DMS79 treated with DMSO at 0.1 percent for 48 hours (cell line): Measurements from ENCODE around the gene ENPP6.

Experiments
- DNase-seq: peaks from one replicate; lab custom pipeline; 2025; lab: John Stamatoyannopoulos, UW

The ENPP6 gene

DNA sequence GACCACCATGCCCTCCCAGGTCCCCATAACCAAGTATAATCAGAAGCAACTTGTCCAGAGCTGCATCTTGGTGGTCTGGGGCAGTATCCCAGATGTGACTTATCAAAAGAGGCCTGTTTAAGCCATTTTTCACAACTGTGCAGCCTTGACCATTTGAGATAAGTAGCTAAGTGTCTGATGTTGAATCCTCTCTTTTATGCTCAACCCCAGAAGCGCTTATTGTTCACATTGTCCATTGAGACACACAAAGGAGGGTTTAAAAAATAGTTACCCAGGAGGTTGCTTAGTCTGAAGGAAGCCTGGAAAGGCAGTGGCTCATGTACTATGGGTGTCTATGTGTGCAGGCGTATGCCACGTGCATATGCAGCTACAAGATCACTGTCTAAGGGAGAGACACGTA is 27.0 kb downstream of the ENPP6 start:
- no peak for DNase-seq

DNA sequence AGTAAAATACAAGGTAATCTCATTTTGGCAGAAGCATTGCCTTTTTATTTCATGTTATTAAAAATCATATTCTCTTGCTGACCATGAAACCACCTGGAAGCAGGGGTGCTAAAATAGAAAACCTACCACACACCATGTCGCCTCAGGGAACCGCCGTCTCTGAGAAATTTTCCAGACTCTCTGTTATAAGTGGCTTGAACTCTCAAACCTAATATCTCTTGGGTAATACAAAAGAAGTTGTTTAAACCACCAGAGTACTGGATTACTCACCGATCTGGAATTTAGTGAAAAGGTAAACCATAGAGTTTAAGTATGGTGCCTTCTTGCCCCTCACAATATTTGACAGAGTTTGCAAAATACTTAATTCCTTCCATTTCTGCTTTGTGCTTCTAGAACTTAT is 27.7 kb downstream of the ENPP6 start:
- no peak for DNase-seq

DNA sequence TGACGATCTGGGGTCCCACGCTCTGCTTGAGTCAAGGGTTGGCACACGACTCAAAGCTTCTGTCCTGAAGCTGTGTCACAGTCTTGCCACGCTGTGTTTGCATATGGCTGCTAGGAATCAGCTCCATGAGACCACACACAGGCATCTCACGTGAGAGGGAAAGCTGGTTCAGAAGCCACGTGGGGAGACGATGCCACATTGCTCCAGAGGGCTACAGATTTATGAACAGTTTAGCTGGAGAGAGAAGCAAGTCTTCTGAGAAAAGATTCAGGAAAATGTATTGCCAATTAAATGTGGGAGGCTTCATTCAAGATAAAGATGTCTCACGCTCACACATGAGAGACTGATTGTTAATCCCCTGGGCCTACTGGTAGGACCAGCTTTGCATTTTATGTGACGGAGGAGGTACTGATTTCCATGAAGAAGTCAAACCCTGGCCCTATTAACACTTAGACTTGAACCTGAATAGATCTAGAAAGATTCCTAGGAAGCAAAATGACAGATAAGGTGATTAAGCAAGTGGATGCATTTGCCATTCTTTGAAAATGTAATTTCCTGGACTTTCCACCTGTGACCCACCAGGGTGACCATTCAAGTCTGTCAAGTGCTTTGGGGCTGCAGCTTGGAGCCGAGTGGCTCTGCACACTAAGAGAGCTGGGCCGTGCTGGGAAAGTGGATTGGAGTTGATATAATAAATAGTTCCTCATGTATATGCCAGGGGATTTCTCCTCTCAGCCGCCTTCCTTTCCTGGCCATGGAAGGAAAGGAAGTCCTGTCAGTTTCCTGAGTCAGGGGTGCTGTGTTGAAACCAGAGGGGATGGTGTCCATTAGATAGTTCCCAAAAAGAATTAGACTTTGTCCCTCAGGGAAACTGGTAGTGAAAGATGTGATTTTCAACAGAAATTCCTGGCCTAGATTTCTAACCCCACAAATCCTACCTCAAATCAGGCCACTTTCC is 29.0 kb downstream of the ENPP6 start:
- DNase-seq = no peak

DNA sequence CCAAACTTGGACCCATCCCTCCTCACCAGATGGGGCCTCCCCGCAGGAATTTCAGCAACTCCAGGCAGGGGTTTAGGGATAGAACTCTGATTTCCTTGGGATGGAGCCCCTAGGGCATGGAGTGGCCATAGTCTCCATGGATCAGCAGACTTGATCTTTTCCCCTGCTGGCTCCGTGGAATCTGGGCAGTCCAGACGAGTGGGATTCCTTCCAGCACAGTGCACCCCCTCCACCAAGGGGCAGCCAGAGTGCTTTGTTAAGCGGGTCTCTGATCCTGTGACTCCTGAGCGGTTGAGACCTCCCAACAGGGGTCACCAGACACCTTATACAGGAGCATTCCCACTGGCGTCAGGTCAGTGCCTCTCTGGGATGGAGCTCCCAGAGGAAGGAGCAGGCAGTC is 40.4 kb downstream of the ENPP6 start:
- no peak for DNase-seq

- DNase-seq = no peak
Measured at GRCh38 chr4:184174571-184175488, 42.8 kb downstream of the ENPP6 start.

GRCh38 chr4:184171011-184171410 is 46.7 kb downstream of the ENPP6 start:
- no peak for DNase-seq

- no peak for DNase-seq
Measured at GRCh38 chr4:184169225-184169867, 48.3 kb downstream of the ENPP6 start.

DNA sequence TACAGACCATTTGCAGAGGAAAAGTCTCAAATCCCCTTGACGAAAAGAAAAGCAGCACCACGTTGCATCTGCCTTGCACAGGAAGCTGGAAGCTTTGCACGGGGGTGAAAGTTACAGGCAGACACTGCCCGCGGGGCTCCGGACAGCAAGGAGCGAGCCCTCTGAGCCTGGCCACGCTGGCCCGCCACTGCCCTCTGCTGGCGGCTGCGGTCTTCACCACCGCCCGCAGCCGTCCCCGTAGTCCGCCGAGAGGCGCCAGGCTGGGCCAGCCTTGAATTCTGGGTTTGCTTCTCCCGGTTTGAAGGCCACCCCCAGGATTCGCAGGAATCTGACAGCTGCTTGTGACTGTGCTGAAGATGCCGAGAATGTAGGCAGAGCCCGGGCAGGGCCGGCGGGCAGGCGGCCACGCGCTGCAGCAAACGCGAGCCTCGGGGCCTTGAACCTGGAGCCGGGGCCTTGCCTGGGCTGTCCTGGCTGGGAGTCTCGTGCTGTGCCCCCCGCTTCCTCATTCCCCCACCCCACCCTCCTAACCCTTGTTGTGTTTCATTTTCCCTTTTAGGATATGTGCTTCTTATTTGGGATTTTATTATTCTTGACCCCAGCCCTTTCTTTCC is 49.2 kb downstream of the ENPP6 start:
- peak; percentile 3 for DNase-seq

DNA sequence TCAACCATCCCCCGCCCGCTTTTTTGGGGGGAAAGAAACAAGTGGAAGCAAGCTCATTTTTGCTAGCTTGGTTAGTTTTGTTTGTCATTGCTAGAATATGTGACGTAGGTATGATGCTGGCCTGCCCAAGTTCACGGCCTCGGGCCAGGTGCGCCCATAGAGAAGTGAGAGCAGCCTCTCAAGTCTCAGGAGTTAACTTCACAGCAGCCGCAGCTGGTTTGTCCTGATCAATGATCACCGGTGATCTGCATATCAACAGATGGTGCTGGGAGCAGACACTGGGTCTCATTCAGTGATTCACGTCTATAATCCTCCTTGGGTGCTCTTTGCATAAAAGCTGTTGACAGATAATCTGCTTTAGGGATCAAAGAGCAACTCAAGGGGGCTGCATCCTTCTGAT is 50.1 kb downstream of the ENPP6 start:
- no peak for DNase-seq

DNA sequence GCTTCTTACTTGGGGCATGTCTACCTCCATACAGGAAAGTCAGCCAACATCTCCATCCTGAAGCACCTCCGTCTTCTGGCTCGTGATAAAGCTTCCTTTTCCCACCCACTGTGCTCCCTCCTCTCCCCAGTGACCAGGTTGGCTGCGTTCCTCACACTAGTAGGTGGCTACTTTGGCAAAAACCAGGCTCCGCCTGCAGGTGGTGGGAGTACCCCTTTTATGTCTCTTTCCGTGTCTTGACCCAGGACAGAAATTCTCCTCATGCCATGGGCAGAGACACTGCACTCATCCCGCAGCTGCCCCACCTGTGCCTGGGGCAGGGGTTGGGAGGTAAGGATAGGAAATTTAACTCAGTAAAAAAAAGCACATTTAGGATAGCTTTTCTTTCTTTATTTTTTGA is 50.9 kb downstream of the ENPP6 start:
- DNase-seq = no peak

DNA sequence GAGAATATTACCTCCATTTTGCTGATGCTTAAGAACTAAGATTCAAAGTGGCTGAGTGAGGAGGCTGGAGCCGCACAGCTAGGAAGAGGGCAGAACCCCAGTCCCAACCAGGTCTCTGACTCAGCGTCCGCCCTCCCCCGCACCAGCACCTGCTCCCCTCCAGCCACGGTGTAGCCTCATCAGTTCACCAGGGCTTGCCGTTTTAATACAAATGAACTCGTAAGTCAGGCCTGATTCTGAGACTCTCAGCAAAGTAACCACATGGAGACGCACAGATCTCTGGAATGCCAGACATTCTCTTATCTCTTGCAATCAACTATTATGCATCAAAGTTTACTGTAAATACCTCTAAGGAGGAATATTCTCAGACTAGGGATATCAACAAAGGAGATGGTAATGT is 52.4 kb downstream of the ENPP6 start:
- no peak for DNase-seq

GRCh38 chr4:184163813-184164212 is 53.9 kb downstream of the ENPP6 start:
- peak; percentile 4 for DNase-seq

DNA sequence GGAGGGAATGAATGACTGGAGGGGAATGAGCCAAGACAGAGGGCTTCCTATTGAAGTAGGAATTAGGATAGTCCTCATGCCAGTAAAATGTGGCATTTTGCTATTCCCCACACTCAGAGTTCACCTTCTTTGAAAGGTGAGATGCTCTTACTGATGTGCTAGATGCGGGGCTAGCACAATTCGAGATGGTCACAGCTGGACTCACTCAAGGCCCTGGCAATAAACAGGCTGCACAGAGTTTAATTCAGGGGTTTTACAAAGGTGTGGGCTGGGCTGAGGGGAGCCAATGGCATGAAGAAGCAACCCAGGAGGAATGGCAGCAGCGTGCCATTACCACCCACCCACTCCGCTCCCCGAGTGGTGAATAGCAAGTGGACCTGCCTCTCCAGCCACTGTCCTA is 55.1 kb downstream of the ENPP6 start:
- DNase-seq = no peak

- no peak for DNase-seq
Measured at GRCh38 chr4:184157322-184157721, 60.4 kb downstream of the ENPP6 start.

GRCh38 chr4:184156163-184156920 is 61.3 kb downstream of the ENPP6 start:
- DNase-seq = no peak

DNA sequence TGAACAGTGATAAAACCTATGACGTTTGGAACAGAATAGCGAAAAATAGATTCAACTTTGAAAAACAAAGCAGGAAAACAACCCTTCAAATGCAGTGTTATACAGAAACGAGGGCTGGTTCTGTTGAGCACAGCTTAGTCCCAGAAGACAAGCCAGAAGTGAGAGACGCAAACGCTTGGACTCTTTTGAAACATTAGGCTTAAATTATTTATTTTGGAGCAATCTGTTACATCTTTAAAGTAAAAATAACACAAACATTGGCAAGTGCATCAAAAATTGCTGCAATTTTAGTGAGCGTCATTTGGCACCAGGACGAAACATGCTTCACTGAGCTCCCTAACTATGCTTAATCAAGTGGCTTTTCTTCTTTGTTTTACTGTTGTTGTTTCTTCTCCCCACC is 63.5 kb downstream of the ENPP6 start:
- no peak for DNase-seq

GRCh38 chr4:184153781-184154180 is 63.9 kb downstream of the ENPP6 start:
- DNase-seq = no peak

DNA sequence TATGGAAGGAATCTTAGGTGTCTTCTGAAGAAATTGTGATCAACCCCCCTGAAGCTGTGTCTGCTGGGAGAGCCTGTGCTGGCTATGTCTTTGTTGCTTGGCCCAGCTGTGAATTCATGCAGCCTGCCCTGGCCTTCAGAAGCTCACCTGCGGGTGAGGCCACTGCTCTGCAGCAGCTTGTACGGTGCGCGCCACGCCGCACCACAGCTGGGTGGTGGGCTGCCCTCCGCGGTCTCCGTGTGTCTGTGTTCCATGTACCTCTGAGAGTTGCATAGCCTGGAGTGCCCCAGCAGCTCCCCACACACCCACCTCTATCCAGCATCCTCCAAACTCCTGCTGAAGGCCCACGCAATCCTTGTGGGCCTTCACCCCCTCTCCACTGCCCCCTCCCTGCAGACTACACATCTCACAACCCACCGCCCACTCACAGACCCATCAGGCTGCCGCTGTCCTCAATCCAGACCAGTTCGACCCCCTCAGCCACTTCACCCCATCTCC is 65.6 kb downstream of the ENPP6 start:
- no peak for DNase-seq

GRCh38 chr4:184150102-184150839 is 67.4 kb downstream of the ENPP6 start:
- DNase-seq = peak; percentile 9
